Measurements from ENCODE around the gene DDX60. TPM values are rescaled to one million over a fixed set of nuclear protein-coding genes. Genes with fewer than 3 reads are reported as not detected.
A peak's percentile ranks its signal among the peaks of the same experiment; 100 is the strongest.
"Not testable (repeated sequence)": the region's sequence is repeated elsewhere in the genome, so short reads cannot be mapped to it uniquely, and the experiment has no call there.

DDX60 gene
- total RNA-seq (2014; rRNA removed; shearing (Covaris generic)): 37.4 and 43.9 TPM in 2 replicates

- peak; percentile 91 for DNase-seq (ENCODE audit: low read depth)
These were observed at the start of gene DDX60 for GRCh38 chr4:168318266-168318895. Gene DDX60 (minus strand): TSS chr4:168318752. CDS start chr4:168311259, 7,493 bp downstream.

GRCh38 chr4:168367065-168367464 is 48.5 kb upstream of the DDX60 start:
- DNase-seq (ENCODE audit: low read depth): no peak

- DNase-seq (ENCODE audit: low read depth): no peak
These were observed 43.5 kb upstream of the DDX60 start for GRCh38 chr4:168362025-168362401.

- DNase-seq (ENCODE audit: low read depth): no peak
These were observed 42.9 kb upstream of the DDX60 start for GRCh38 chr4:168361365-168362024.

- DNase-seq (ENCODE audit: low read depth): no peak
These were observed 41.7 kb upstream of the DDX60 start for GRCh38 chr4:168360271-168360670.

GRCh38 chr4:168357941-168358340 is 39.4 kb upstream of the DDX60 start:
- peak; percentile 4 for DNase-seq (ENCODE audit: low read depth)

GRCh38 chr4:168353746-168354145 is 35.2 kb upstream of the DDX60 start:
- DNase-seq (ENCODE audit: low read depth): no peak

- DNase-seq (ENCODE audit: low read depth): no peak
These were observed 19.0 kb upstream of the DDX60 start for GRCh38 chr4:168337550-168337940.

- no peak for DNase-seq (ENCODE audit: low read depth)
These were observed 18.4 kb upstream of the DDX60 start for GRCh38 chr4:168336837-168337549.

GRCh38 chr4:168335621-168336020 is 17.1 kb upstream of the DDX60 start:
- DNase-seq (ENCODE audit: low read depth): no peak

GRCh38 chr4:168334053-168334452 is 15.5 kb upstream of the DDX60 start:
- no peak for DNase-seq (ENCODE audit: low read depth)

GRCh38 chr4:168330575-168330974 is 12.0 kb upstream of the DDX60 start:
- not testable (repeated sequence) for DNase-seq (ENCODE audit: low read depth)

- DNase-seq (ENCODE audit: low read depth): no peak
These were observed 7.0 kb upstream of the DDX60 start for GRCh38 chr4:168325591-168325990.

GRCh38 chr4:168321006-168321405 is 2.5 kb upstream of the DDX60 start:
- DNase-seq (ENCODE audit: low read depth): no peak

- DNase-seq (ENCODE audit: low read depth): peak; percentile 29
These were observed 1.0 kb upstream of the DDX60 start for GRCh38 chr4:168319486-168320019.

GRCh38 chr4:168317621-168318020 is 931 bp downstream of the DDX60 start:
- peak; percentile 10 for DNase-seq (ENCODE audit: low read depth)

GRCh38 chr4:168309781-168310180 is 8.8 kb downstream of the DDX60 start:
- DNase-seq (ENCODE audit: low read depth): peak; percentile 7

- no peak for DNase-seq (ENCODE audit: low read depth)
These were observed 9.6 kb downstream of the DDX60 start for GRCh38 chr4:168308912-168309311.

GRCh38 chr4:168306476-168306875 is 12.1 kb downstream of the DDX60 start:
- DNase-seq (ENCODE audit: low read depth): no peak

- DNase-seq (ENCODE audit: low read depth): peak; percentile 60
These were observed 13.7 kb downstream of the DDX60 start for GRCh38 chr4:168304744-168305459.

GRCh38 chr4:168303430-168303829 is 15.1 kb downstream of the DDX60 start:
- not testable (repeated sequence) for DNase-seq (ENCODE audit: low read depth)

- no peak for DNase-seq (ENCODE audit: low read depth)
These were observed 25.1 kb downstream of the DDX60 start for GRCh38 chr4:168293386-168293975.
